AG04450 (cell line): Measurements from ENCODE around the gene GMDS. TPM values are rescaled to one million over a fixed set of nuclear protein-coding genes. Genes with fewer than 3 reads are reported as not detected.

Experiments
- CTCF ChIA-PET: fragments of 300-600, 350-600 bp; formaldehyde crosslinking; extraction: SDS; loops from one replicate; lab custom pipeline; 2022; ENCODE audit warnings: antibody characterized with exemption, inconsistent platforms; lab: Charles Lee
- POLR2A ChIA-PET: fragments of 350-600 bp; formaldehyde crosslinking; extraction: SDS; loops from one replicate; lab custom pipeline; 2021; ENCODE audit warnings: antibody characterized with exemption, inconsistent platforms; lab: Yijun Ruan, JAX
- DNase-seq: peaks from one replicate; pipeline ENCODE4 v3.0.0-alpha.2; 2011; ENCODE audit warnings: low read depth, low spot score
- H3K27ac ChIP-seq: one replicate; pipeline ENCODE4 v1.5.1; 2012; ENCODE audit warnings: low read depth, low read length, control low read depth
- H3K27me3 ChIP-seq: one replicate; pipeline ENCODE4 v1.6.0; 2012; ENCODE audit warnings: low read length; ENCODE audit not compliant: control insufficient read depth, insufficient read depth
- H3K4me3 ChIP-seq: 2 replicates; pipeline ENCODE4 v1.5.1; 2011; ENCODE audit warnings: mild to moderate bottlenecking, low read depth, low read length, control low read depth
- H3K9me3 ChIP-seq: 2 replicates; pipeline ENCODE4 v1.5.1; 2012; ENCODE audit warnings: low read length; ENCODE audit not compliant: control insufficient read depth, insufficient read depth
- CTCF ChIP-seq: IDR thresholded peaks from 2 replicates; pipeline ENCODE4 v1.5.1; 2011; ENCODE audit warnings: low read depth, low read length, control low read depth, inconsistent platforms
- polyA plus RNA-seq: library from polyadenylated mRNA; depleted of rRNA; stranded (reverse); fragments of >200 nt; gene quantifications from 2 replicates; pipeline ENCODE4 v1.2.3, GENCODE V29; 2011

GMDS gene
- polyA plus RNA-seq, 1 experiment = 26.4 TPM

- peaks cover 39% of the 10 kb centered on the region for H3K27me3 ChIP-seq
- H3K27ac ChIP-seq = no peak overlapping the region
- POLR2A ChIA-PET = no interaction called here
- CTCF ChIA-PET = interaction anchor here (0.6 to 7.0 kb wide), 7 partner anchors 24 to 1095 kb away, joined by 3 to 72 read pairs (median 4); no protein-coding TSS in a partner anchor
- H3K4me3 ChIP-seq = no peak overlapping the region
- no peak for TF ChIP-seq CTCF
- H3K9me3 ChIP-seq = peaks cover 9% of the 10 kb centered on the region; the same call in 1 of the 2 replicates
- no peak for DNase-seq
Measured at GRCh38 chr6:1600063-1600763, 645.2 kb downstream of the GMDS start.

- Histone ChIP-seq H3K9me3 (peaks cover 9% of the 10 kb centered on the region; the same call in 1 of the 2 replicates), H3K4me3 (no peak overlapping the region), H3K27ac (no peak overlapping the region), H3K27me3 (peaks cover 38% of the 10 kb centered on the region)
- no peak for DNase-seq
- ChIA-PET POLR2A (no interaction called here), CTCF (interaction anchor here (0.6 to 7.0 kb wide), 5 partner anchors 295 to 1034 kb away, joined by 3 to 72 read pairs (median 4); no protein-coding TSS in a partner anchor)
- TF ChIP-seq CTCF = no peak
Measured at GRCh38 chr6:1599469-1599868, 645.9 kb downstream of the GMDS start.

GRCh38 chr6:1598886-1599285 lies 646.5 kb downstream of the GMDS start:
- Histone ChIP-seq H3K27ac (no peak overlapping the region), H3K27me3 (peaks cover 39% of the 10 kb centered on the region), H3K4me3 (no peak overlapping the region), H3K9me3 (peaks cover 9% of the 10 kb centered on the region; the same call in 1 of the 2 replicates)
- no peak for DNase-seq
- TF ChIP-seq CTCF = no peak
- POLR2A ChIA-PET = no interaction called here
- CTCF ChIA-PET = interaction anchor here (1.5 to 7.0 kb wide), 6 partner anchors 505 to 1151 kb away, joined by 6 to 72 read pairs (median 50); partner anchors contain the start of gene MYLK4

- ChIA-PET POLR2A (interaction anchor here (1.0 kb wide), 1 partner anchor 10 kb away, joined by 3 read pairs; no protein-coding TSS in a partner anchor), CTCF (interaction anchor here (1.5 to 7.0 kb wide), 6 partner anchors 506 to 1152 kb away, joined by 6 to 72 read pairs (median 50); partner anchors contain the start of gene MYLK4)
- Histone ChIP-seq H3K27ac (no peak overlapping the region), H3K27me3 (peaks cover 41% of the 10 kb centered on the region), H3K4me3 (no peak overlapping the region), H3K9me3 (peaks cover 9% of the 10 kb centered on the region; the same call in 1 of the 2 replicates)
- no peak for TF ChIP-seq CTCF
- DNase-seq = no peak
Measured at GRCh38 chr6:1598433-1598832, 647.0 kb downstream of the GMDS start.

GRCh38 chr6:1597924-1598323 lies 647.5 kb downstream of the GMDS start:
- ChIA-PET POLR2A (interaction anchor here (1.0 kb wide), 1 partner anchor 11 kb away, joined by 3 read pairs; no protein-coding TSS in a partner anchor), CTCF (interaction anchor here (1.5 to 7.0 kb wide), 9 partner anchors 9 to 1152 kb away, joined by 3 to 72 read pairs (median 26); partner anchors contain the start of gene MYLK4)
- H3K9me3 ChIP-seq = peaks cover 9% of the 10 kb centered on the region; the same call in 1 of the 2 replicates
- H3K27me3 ChIP-seq = peaks cover 44% of the 10 kb centered on the region
- peak; percentile 33 for DNase-seq
- H3K4me3 ChIP-seq = no peak overlapping the region
- no peak overlapping the region for H3K27ac ChIP-seq
- no peak for TF ChIP-seq CTCF
